Suprapubic skin (tissue), 4 donors: Measurements from ENCODE around the gene PLCD1.

Experiments
- POLR2A ChIP-seq, 2 donors: fragments of 450-650 bp; IDR thresholded peaks; one replicate each; pipeline ENCODE4 v1.6.1; 2017; ENCODE audit warnings: antibody characterized with exemption in 2 of 2, mild to moderate bottlenecking in 2 of 2, moderate library complexity in 2 of 2
- POLR2AphosphoS5 ChIP-seq, 3 donors: sonication (generic); formaldehyde crosslinking; IDR thresholded peaks; one replicate each; pipeline ENCODE4 v1.6.1; 2017; ENCODE audit warnings: antibody characterized with exemption in 3 of 3
- TF ChIP-seq, protein P1 (sequence below), 2 donors: fragments of 200-600 bp in 1 of 2; fragments of 450-650 bp in 1 of 2; sonication (generic) in 1 of 2; IDR thresholded peaks; one replicate each; pipeline ENCODE4 v1.5.1; 2016 to 2019; ENCODE audit warnings: antibody characterized with exemption in 2 of 2, mild to moderate bottlenecking in 1 of 2, moderate library complexity in 1 of 2

DNA sequence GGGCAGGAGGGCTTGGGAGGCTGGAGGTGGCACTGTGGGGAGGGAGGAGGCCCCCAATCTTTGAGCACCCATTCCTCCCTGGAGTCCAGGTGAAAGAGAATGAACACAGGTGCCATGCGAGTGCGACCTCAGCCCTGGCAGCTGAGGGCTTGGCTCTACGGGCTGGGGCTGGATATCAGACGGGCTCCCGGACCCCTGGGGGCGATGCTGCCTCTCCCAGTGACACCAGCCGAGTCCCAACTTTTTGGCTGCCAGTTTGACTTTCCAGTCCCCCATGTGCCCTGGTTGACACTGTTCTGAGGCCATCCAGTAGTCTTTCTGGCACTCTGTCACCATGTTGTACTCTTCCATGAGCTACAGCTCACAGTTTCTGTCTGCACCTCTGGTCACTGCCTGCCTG lies 37.6 kb downstream of the PLCD1 start:
- TF ChIP-seq, protein P1, sequence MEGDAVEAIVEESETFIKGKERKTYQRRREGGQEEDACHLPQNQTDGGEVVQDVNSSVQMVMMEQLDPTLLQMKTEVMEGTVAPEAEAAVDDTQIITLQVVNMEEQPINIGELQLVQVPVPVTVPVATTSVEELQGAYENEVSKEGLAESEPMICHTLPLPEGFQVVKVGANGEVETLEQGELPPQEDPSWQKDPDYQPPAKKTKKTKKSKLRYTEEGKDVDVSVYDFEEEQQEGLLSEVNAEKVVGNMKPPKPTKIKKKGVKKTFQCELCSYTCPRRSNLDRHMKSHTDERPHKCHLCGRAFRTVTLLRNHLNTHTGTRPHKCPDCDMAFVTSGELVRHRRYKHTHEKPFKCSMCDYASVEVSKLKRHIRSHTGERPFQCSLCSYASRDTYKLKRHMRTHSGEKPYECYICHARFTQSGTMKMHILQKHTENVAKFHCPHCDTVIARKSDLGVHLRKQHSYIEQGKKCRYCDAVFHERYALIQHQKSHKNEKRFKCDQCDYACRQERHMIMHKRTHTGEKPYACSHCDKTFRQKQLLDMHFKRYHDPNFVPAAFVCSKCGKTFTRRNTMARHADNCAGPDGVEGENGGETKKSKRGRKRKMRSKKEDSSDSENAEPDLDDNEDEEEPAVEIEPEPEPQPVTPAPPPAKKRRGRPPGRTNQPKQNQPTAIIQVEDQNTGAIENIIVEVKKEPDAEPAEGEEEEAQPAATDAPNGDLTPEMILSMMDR (IDR thresholded peaks at IDR 0.05), result no peak
- TF ChIP-seq POLR2AphosphoS5 (IDR thresholded peaks at IDR 0.05) (no peak), POLR2A (IDR thresholded peaks at IDR 0.05) (no peak)
